Ovary (tissue), 9 donors: ENCODE data around the gene HOXC9. TPM values are rescaled to one million over a fixed set of nuclear protein-coding genes. Genes with fewer than 3 reads are reported as not detected.

Source experiments
- DNase-seq, 5 donors: peaks; one replicate each; pipeline ENCODE4 v3.0.0-alpha.2; 2019 to 2020
- H3K27ac ChIP-seq, 2 donors: fragments of 200-600 bp; one replicate each; pipeline versions ENCODE4 v1.5.1 to v1.8.0; 2019 to 2022
- H3K27me3 ChIP-seq: fragments of 200-600 bp; one replicate; pipeline ENCODE4 v1.8.0; 2022
- H3K36me3 ChIP-seq: fragments of 200-600 bp; sonication (generic); one replicate; pipeline ENCODE4 v1.5.1; 2019
- H3K4me1 ChIP-seq: one replicate; pipeline ENCODE4 v1.8.1; 2013; ENCODE audit warnings: mild to moderate bottlenecking, moderate library complexity; ENCODE audit not compliant: insufficient read depth
- H3K4me3 ChIP-seq: fragments of 200-600 bp; sonication (generic); one replicate; pipeline ENCODE4 v1.5.1; 2017
- H3K9me3 ChIP-seq, 2 donors: fragments of 200-600 bp in 1 of 2; sonication (generic) in 1 of 2; one replicate each; pipeline versions ENCODE4 v1.5.1 to v1.8.1; 2013 to 2019; ENCODE audit warnings: mild to moderate bottlenecking in 1 of 2, moderate library complexity in 1 of 2
- CTCF ChIP-seq, 3 donors: fragments of 450-650 bp in 2 of 3; fragments of 200-600 bp in 1 of 3; IDR thresholded peaks; one replicate each; pipeline versions ENCODE4 v1.5.1 to v1.8.0; 2016 to 2022; ENCODE audit warnings: antibody characterized with exemption in 3 of 3, mild to moderate bottlenecking in 1 of 3
- EP300 ChIP-seq: sonication (generic); formaldehyde crosslinking; IDR thresholded peaks from one replicate; pipeline ENCODE4 v1.6.1; 2017; ENCODE audit warnings: antibody characterized with exemption
- POLR2A ChIP-seq: fragments of 450-650 bp; IDR thresholded peaks from one replicate; pipeline ENCODE4 v1.6.1; 2017; ENCODE audit warnings: antibody characterized with exemption, mild to moderate bottlenecking, moderate library complexity
- WGBS, 3 donors: extraction: QIAGEN DNeasy Blood & Tissue Kit in 1 of 3; methylation state at CpG; one replicate each; pipeline versions ENCODE4 v1.1.5 to v1.1.7; 2013 to 2017; 5-methylcytosine and 5-hydroxymethylcytosine counted together
- intact Hi-C, 4 donors: fragments of 100-400 bp; cut with DNase I; formaldehyde crosslinking; loops; one replicate each; pipeline versions ENCODE4 v1.11.0 to v1.15.1; 2022 to 2023
- polyA plus RNA-seq, 2 donors: library from polyadenylated mRNA; stranded (reverse); fragments of 200-250 nt in 1 of 2; fragments of 350-450 nt in 1 of 2; fragmentation: Illumina TruSeq in 1 of 2; extraction: RNeasy Lipid Tissue Mini Kit (QIAGEN cat#74804) in 1 of 2; gene quantifications; one replicate each; pipeline ENCODE4 v1.2.3, GENCODE V29; 2013 to 2014
- total RNA-seq, 7 donors: library from RNA; depleted of rRNA in 2 of 7; stranded (reverse); fragments of >200 nt in 2 of 7; fragmentation: NEBNext Ultra II Directional in 3 of 7; extraction: Animal tissue kit (Norgen Biotek cat#: 25700) in 3 of 7; gene quantifications; one replicate each; pipeline versions ENCODE4 v1.1.0 to v1.2.4, GENCODE V29; 2016 to 2023
- donor health status: DM: no; HTN: no; CAD: no; lungs with moderate emphysema.
- donor health status: DM: no; HTN: no; CAD: no.
- donor health status: Bipolar disorder and iron deficiency.
- donor health status: DM: yes; HTN: yes; CAD: no.
- donor health status: DM: no; HTN: no; CAD: no.
- donor health status: DM: yes; HTN: yes; CAD: no.

HOXC9 gene
- total and polyA plus RNA-seq, 9 donors: 0.26 to 15.0 (median 1.9) TPM; not detected in 1

GRCh38 chr12:53998110-53998899 is 1.7 kb upstream of the HOXC9 start:
- no peak for TF ChIP-seq POLR2A
- TF ChIP-seq CTCF (IDR thresholded peaks at IDR 0.05): no peak
- TF ChIP-seq EP300: no peak
- WGBS, 3 donors: 52 to 64% (median 54%) methylated on average over 11 of the region's 11 CpGs
- no peak for DNase-seq
- peaks cover 9% of the 10 kb centered on the region for H3K4me1 ChIP-seq
- intact Hi-C loops: loop anchor here in 1 of 4 donors (10.0 kb wide), 1 partner anchor 356 kb away; no protein-coding TSS in a partner anchor
- no peaks in the 10 kb centered on the region for H3K36me3 ChIP-seq
- no peaks in the 10 kb centered on the region for H3K27me3 ChIP-seq
- no peaks in the 10 kb centered on the region for H3K9me3 ChIP-seq
- H3K4me3 ChIP-seq: no peak overlapping the region
- H3K27ac ChIP-seq: no peak overlapping the region

- H3K36me3 ChIP-seq: no peaks in the 10 kb centered on the region
- 13 to 22% (median 18%) methylated on average over 13 of the region's 13 CpGs for WGBS, 3 donors
- peak overlapping the region; percentile 48 for H3K4me3 ChIP-seq
- TF ChIP-seq EP300: no peak
- no peak for TF ChIP-seq CTCF (IDR thresholded peaks at IDR 0.05)
- no peak for TF ChIP-seq POLR2A
- no peaks in the 10 kb centered on the region for H3K27me3 ChIP-seq
- H3K9me3 ChIP-seq: no peaks in the 10 kb centered on the region
- DNase-seq: no peak
- peaks cover 9% of the 10 kb centered on the region for H3K4me1 ChIP-seq
- H3K27ac ChIP-seq: peak overlapping the region in 1 of 2 donors; percentile 73
- intact Hi-C loops: loop anchor here in 1 of 4 donors (10.0 kb wide), 1 partner anchor 356 kb away; no protein-coding TSS in a partner anchor
Observed at GRCh38 chr12:53998900-53999236, 1.1 kb upstream of the HOXC9 start.

- 1 to 2% (median 1%) methylated on average over 33 to 35 of the region's 35 CpGs for WGBS, 3 donors
- H3K27ac ChIP-seq: peak overlapping the region in 1 of 2 donors; percentile 73
- H3K4me3 ChIP-seq: peak overlapping the region; percentile 48
- intact Hi-C loops: loop anchor here (5.0 to 10.0 kb wide), 4 partner anchors 208 to 375 kb away; partner anchors contain the start of gene GPR84 (in 2 of the 4)
- TF ChIP-seq CTCF (IDR thresholded peaks at IDR 0.05) (no peak), EP300 (no peak), POLR2A (no peak)
- H3K36me3 ChIP-seq: no peaks in the 10 kb centered on the region
- peak in 4 of 5 donors; percentile 66 to 76 (median 70) for DNase-seq
- H3K27me3 ChIP-seq: no peaks in the 10 kb centered on the region
- peaks cover 4% of the 10 kb centered on the region for H3K4me1 ChIP-seq
- H3K9me3 ChIP-seq: no peaks in the 10 kb centered on the region
Observed at GRCh38 chr12:53999559-54000115, 324 bp upstream of the HOXC9 start.

GRCh38 chr12:54001283-54002187 is 1.6 kb downstream of the HOXC9 start:
- 55 to 77% (median 68%) methylated on average over 8 of the region's 8 CpGs for WGBS, 3 donors
- Histone ChIP-seq H3K9me3 (no peaks in the 10 kb centered on the region), H3K4me1 (peaks cover 3% of the 10 kb centered on the region), H3K27me3 (no peaks in the 10 kb centered on the region), H3K4me3 (no peak overlapping the region), H3K27ac (no peak overlapping the region), H3K36me3 (no peaks in the 10 kb centered on the region)
- peak in 1 of 5 donors; percentile 24 for DNase-seq
- intact Hi-C loops: loop anchor here in 3 of 4 donors (5.0 to 10.0 kb wide), 3 partner anchors 206 to 373 kb away; partner anchors contain the start of gene GPR84 (in 2 of the 3)
- TF ChIP-seq CTCF (IDR thresholded peaks at IDR 0.05) (no peak), EP300 (no peak), POLR2A (no peak)
